ENCODE results near the gene KCNJ9. TPM values are rescaled to one million over a fixed set of nuclear protein-coding genes. Genes with fewer than 3 reads are reported as not detected.
A peak's percentile ranks its signal among the peaks of the same experiment; 100 is the strongest.
"Not testable (repeated sequence)": the region's sequence is repeated elsewhere in the genome, so short reads cannot be mapped to it uniquely, and the experiment has no call there.

KCNJ9 gene
- total and polyA plus RNA-seq, 5 experiments from 2014 or later = 0.03 to 0.20 (median 0.10) TPM; not detected in 2

DNA sequence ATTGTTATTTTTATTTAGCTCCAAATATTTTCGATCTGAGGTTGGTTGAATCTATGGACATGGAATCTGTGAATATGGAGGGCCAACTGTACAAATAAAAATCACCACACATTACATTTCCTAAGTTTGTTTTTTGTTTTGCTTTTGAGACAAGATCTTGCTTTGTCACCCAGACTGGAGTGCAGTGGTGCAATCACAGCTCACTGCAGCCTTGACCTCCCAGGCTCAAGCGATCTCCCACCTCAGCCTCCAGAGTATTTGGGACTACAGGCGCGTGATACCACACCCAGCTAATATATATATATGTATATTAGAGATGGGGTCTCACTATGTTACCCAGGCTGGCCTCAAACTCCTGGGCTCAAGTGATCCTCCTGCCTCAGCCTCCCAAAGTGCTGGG is 45.0 kb downstream of the KCNJ9 start:
- H3K4me1 Mint-ChIP-seq, DNase-seq, POLR2A ChIA-PET, H3K27me3 Mint-ChIP-seq, H3K4me3 Mint-ChIP-seq, H3K9me3 Mint-ChIP-seq, H3K36me3 Mint-ChIP-seq, ATAC-seq: not testable (repeated sequence)
- peak overlapping the region in 1 of 10 donors; percentile 59 for H3K27ac Mint-ChIP-seq

DNA sequence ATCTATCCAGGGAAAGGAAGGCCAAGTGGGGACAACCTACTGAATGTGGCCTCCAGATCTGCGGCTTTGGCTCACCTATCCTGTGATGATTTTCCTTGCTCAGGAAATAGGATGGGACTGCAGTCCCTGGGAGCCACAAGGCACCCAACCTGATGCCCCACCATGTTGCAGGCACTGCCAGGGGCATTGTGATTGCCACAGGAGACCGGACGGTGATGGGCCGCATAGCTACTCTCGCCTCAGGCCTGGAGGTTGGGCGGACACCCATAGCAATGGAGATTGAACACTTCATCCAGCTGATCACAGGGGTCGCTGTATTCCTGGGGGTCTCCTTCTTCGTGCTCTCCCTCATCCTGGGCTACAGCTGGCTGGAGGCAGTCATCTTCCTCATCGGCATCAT is 46.0 kb downstream of the KCNJ9 start:
- ATAC-seq (no peak), DNase-seq (no peak)
- POLR2A ChIA-PET = no interaction called here
- no peaks in the 10 kb centered on the region for H3K4me1 Mint-ChIP-seq
- H3K9me3 Mint-ChIP-seq = no peaks in the 10 kb centered on the region
- H3K4me3 Mint-ChIP-seq = no peak overlapping the region
- no peaks in the 10 kb centered on the region for H3K36me3 Mint-ChIP-seq
- H3K27ac Mint-ChIP-seq = no peak overlapping the region
- H3K27me3 Mint-ChIP-seq = peaks cover 0 to 10% (median 4%) of the 10 kb centered on the region in 5 donors

DNA sequence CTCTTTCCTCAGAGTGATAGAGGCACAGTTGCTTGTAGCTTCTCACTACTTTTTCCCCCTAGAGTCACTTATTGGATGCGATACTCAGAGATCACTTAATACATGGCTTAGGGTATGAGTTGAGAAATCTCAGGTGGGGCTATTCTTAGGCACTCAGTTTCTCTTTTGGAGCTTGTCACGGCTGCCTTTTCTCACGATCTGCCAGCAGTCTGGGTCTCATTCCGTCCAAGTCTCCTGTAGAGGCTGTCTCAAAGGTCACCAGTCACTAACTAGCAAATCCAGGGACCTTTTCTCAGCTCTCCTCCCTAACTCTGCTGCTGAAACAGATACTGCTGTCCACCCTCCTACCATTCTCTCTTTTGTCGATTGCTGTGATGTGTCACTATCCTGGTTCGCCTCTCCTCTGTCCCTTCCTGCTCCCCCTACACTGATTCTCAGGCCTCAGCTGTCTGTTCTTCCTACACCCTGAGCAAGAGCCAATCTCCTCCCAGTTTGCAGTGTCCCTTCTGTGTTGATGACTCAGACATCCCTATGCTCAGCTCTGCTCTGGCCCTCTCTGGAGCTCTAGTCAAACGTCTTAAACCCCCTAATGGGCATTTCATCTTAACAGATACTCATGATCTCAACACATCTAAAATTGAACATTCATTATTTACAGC is 46.7 kb downstream of the KCNJ9 start:
- H3K27me3 Mint-ChIP-seq = peaks cover 0 to 13% (median 4%) of the 10 kb centered on the region in 5 donors
- no peaks in the 10 kb centered on the region for H3K4me1 Mint-ChIP-seq
- H3K27ac Mint-ChIP-seq = peak overlapping the region in 1 of 10 donors; percentile 28
- no peaks in the 10 kb centered on the region for H3K36me3 Mint-ChIP-seq
- no peak overlapping the region for H3K4me3 Mint-ChIP-seq
- H3K9me3 Mint-ChIP-seq = no peaks in the 10 kb centered on the region
- ATAC-seq (no peak), DNase-seq (no peak)
- POLR2A ChIA-PET = no interaction called here

DNA sequence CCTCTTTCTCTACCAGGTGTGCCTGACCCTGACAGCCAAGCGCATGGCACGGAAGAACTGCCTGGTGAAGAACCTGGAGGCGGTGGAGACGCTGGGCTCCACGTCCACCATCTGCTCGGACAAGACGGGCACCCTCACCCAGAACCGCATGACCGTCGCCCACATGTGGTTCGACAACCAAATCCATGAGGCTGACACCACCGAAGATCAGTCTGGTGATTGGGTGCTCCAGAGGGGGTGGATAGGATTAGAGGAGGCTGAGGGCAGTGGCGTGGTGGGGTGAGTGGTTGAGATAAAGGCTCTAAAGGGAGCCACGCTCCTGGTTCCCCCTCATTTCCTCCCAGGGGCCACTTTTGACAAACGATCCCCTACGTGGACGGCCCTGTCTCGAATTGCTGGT is 47.3 kb downstream of the KCNJ9 start:
- no peak overlapping the region for H3K4me3 Mint-ChIP-seq
- H3K9me3 Mint-ChIP-seq = no peaks in the 10 kb centered on the region
- no peaks in the 10 kb centered on the region for H3K4me1 Mint-ChIP-seq
- POLR2A ChIA-PET = no interaction called here
- no peak for ATAC-seq
- no peak overlapping the region for H3K27ac Mint-ChIP-seq
- peaks cover 0 to 13% (median 4%) of the 10 kb centered on the region in 5 donors for H3K27me3 Mint-ChIP-seq
- no peaks in the 10 kb centered on the region for H3K36me3 Mint-ChIP-seq
- DNase-seq = no peak

DNA sequence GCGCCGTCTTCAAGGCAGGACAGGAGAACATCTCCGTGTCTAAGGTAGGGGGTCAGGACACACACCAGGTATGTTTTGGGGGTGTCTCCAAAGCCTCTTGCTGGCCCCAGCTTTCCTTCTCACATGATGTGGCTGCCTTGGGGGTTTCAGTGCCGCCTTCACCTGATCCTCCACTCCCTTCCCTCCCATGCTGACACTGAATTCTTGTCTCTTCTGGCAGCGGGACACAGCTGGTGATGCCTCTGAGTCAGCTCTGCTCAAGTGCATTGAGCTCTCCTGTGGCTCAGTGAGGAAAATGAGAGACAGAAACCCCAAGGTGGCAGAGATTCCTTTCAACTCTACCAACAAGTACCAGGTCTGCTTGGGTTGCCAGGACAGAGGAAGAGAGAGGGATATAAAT is 47.7 kb downstream of the KCNJ9 start:
- peaks cover 0 to 13% (median 4%) of the 10 kb centered on the region in 5 donors for H3K27me3 Mint-ChIP-seq
- DNase-seq (no peak), ATAC-seq (no peak)
- H3K4me3 Mint-ChIP-seq = no peak overlapping the region
- POLR2A ChIA-PET = no interaction called here
- H3K9me3 Mint-ChIP-seq = no peaks in the 10 kb centered on the region
- H3K27ac Mint-ChIP-seq = no peak overlapping the region
- H3K36me3 Mint-ChIP-seq = no peaks in the 10 kb centered on the region
- peaks cover 0 to 1% (median 0%) of the 10 kb centered on the region in 4 donors for H3K4me1 Mint-ChIP-seq

DNA sequence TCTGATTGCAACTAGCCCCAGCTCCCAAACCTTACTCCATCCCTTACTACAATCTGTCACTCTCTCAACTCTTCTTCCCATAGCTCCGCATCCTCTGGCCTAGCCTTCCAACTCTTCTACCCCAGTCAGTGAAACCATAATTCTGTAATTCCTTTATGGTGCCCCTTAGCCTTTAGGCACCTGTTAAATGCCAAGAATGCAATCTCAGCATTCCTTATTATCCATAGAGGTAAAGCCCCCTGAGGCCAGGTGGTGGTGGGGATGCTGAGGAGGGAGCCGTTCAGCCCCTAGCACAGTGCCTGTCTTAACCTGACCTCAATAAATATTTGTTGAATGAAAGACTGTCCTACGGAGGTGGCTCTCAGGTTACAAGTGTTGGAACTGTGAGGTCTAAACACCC is 48.2 kb downstream of the KCNJ9 start:
- no peak for DNase-seq
- H3K36me3 Mint-ChIP-seq = no peaks in the 10 kb centered on the region
- no peak overlapping the region for H3K4me3 Mint-ChIP-seq
- H3K4me1 Mint-ChIP-seq = peaks cover 0 to 1% (median 0%) of the 10 kb centered on the region in 4 donors
- H3K9me3 Mint-ChIP-seq = no peaks in the 10 kb centered on the region
- no peak for ATAC-seq
- H3K27me3 Mint-ChIP-seq = peaks cover 0 to 13% (median 4%) of the 10 kb centered on the region in 5 donors
- H3K27ac Mint-ChIP-seq = no peak overlapping the region
- POLR2A ChIA-PET = no interaction called here

DNA sequence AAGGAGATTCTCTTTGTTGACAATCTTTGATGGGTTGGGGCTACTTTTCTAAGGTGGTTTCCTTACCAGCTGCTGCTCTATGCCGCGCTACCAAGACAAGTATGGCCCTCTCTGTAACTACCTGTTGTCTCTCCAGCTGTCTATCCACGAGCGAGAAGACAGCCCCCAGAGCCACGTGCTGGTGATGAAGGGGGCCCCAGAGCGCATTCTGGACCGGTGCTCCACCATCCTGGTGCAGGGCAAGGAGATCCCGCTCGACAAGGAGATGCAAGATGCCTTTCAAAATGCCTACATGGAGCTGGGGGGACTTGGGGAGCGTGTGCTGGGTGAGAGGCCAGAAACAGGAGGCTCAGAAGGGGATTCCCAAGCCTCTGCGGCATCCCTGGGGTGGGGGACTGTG is 48.6 kb downstream of the KCNJ9 start:
- POLR2A ChIA-PET = no interaction called here
- Mint-ChIP-seq H3K36me3 (no peaks in the 10 kb centered on the region), H3K9me3 (no peaks in the 10 kb centered on the region), H3K27me3 (peaks cover 0 to 13% (median 5%) of the 10 kb centered on the region in 5 donors), H3K4me3 (no peak overlapping the region), H3K27ac (no peak overlapping the region), H3K4me1 (peaks cover 0 to 1% (median 0%) of the 10 kb centered on the region in 4 donors)
- DNase-seq = no peak
- ATAC-seq = no peak

DNA sequence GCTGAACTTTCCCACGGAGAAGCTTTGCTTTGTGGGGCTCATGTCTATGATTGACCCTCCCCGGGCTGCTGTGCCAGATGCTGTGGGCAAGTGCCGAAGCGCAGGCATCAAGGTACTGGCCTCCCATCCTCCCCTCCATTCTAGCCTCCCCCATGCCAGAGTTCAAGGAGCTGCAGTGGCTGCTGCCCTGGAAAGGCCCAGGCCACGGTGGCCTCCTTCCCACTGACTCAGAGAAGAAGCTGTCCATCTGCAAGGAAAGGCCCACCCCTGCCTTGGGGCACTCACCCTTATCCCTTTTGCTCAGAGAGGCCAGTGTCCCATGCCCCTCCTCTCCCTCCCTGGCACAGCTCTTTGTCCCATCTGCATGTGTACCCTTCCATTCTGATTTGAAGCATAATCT is 49.1 kb downstream of the KCNJ9 start:
- H3K9me3 Mint-ChIP-seq = no peaks in the 10 kb centered on the region
- ATAC-seq (no peak), DNase-seq (no peak)
- POLR2A ChIA-PET = no interaction called here
- peaks cover 0 to 1% (median 0%) of the 10 kb centered on the region in 4 donors for H3K4me1 Mint-ChIP-seq
- H3K4me3 Mint-ChIP-seq = no peak overlapping the region
- H3K27me3 Mint-ChIP-seq = peaks cover 0 to 13% (median 6%) of the 10 kb centered on the region in 5 donors
- no peak overlapping the region for H3K27ac Mint-ChIP-seq
- no peaks in the 10 kb centered on the region for H3K36me3 Mint-ChIP-seq

DNA sequence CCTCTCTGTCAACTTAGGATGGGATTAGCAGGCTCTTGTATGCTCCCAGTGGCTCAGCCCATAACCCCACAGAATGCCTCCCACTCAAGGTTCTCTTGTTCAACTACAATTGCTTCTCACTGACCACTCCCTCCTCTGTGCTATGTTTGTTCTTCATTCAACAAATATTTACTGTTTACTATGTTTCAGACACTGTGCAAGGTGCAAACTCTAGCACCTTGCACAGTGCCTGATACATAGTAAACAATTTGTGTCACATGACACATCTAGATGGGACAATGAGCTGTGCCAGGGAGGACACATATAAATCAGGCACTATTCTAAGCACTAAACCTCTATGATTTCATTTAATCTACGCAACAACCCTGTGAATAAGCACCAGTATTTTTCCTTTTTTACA is 49.6 kb downstream of the KCNJ9 start:
- H3K27ac Mint-ChIP-seq = no peak overlapping the region

DNA sequence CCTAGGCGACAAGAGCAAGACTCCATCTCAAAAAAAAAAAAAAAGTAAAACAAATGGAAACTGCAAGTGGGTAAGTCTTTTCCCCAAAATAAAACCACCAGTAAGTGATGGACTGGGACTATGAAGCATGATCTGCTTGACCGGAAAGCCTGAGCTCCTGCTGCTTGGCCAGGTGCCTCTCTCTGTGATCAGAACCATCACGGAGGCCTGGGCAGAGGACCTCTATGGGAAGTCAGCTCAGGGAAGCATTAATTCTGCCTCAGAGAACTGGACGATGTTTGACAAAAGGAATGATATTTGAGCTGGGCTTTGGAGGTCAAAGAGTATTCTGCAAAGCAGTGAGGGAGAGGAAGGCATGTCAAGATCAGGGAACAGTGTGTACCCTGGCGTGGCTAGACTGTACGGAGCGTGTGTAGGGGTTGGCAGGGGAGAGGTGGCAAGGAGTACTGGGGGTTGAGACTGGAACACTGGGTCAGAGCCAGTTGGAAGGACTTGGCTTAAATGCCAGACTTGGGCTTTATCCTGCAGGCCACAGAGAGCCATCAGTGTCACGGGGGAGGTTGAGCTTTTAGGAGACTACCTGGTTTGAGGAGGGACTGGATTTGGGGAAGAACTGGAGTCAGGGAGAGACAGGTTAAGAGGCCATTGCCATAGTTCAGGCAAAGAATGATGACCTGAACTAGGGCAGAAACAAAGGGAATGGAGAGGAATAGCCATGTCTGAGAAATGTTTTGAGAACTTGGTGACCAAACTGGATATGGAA is 50.6 kb downstream of the KCNJ9 start:
- DNase-seq = no peak
- no peaks in the 10 kb centered on the region for H3K36me3 Mint-ChIP-seq
- H3K9me3 Mint-ChIP-seq = no peaks in the 10 kb centered on the region
- peaks cover 0 to 1% (median 0%) of the 10 kb centered on the region in 4 donors for H3K4me1 Mint-ChIP-seq
- H3K27me3 Mint-ChIP-seq = peaks cover 0 to 13% (median 6%) of the 10 kb centered on the region in 5 donors
- H3K27ac Mint-ChIP-seq = no peak overlapping the region
- no peak for ATAC-seq
- POLR2A ChIA-PET = no interaction called here
- no peak overlapping the region for H3K4me3 Mint-ChIP-seq

More for the DNA sequence above, 49.6 kb downstream of the KCNJ9 start:
- DNase-seq (no peak), ATAC-seq (no peak)
- no peak overlapping the region for H3K4me3 Mint-ChIP-seq
- POLR2A ChIA-PET = no interaction called here
- H3K36me3 Mint-ChIP-seq = no peaks in the 10 kb centered on the region
- peaks cover 0 to 13% (median 6%) of the 10 kb centered on the region in 5 donors for H3K27me3 Mint-ChIP-seq
- no peaks in the 10 kb centered on the region for H3K9me3 Mint-ChIP-seq
- peaks cover 0 to 1% (median 0%) of the 10 kb centered on the region in 4 donors for H3K4me1 Mint-ChIP-seq

DNA sequence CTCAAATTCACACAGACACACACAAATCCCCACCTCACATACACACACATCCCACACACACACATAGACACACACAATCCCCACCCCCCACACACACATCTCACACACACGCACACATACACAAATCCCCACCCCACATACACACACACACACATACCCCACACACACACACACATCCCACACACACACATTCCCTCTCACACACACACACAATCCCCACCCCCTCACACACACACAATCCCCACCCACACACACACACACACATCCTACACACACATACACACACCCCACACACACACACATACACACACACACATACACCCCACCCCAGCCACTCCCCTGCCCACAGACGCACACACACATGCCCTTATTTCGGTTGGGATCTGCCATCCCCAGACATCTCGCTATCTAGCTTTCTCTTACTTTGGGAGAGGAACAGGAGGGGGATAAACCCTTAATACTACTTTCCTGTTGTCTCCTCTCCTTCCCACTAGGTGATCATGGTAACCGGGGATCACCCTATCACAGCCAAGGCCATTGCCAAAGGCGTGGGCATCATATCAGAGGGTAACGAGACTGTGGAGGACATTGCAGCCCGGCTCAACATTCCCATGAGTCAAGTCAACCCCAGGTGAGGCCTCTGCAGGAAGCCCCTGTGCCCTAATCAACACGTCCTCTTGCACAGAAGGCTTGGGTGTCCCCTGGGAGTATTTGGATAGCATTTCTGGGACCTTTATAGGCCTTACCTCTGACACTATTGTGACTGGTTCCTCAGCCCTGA is 52.8 kb downstream of the KCNJ9 start:
- no peak for ATAC-seq
- H3K4me1 Mint-ChIP-seq = peaks cover 0 to 1% (median 0%) of the 10 kb centered on the region in 4 donors
- H3K36me3 Mint-ChIP-seq = no peaks in the 10 kb centered on the region
- H3K27me3 Mint-ChIP-seq = peaks cover 0 to 13% (median 2%) of the 10 kb centered on the region in 5 donors
- H3K9me3 Mint-ChIP-seq = no peaks in the 10 kb centered on the region
- H3K27ac Mint-ChIP-seq = no peak overlapping the region
- POLR2A ChIA-PET = no interaction called here
- DNase-seq = no peak
- no peak overlapping the region for H3K4me3 Mint-ChIP-seq

DNA sequence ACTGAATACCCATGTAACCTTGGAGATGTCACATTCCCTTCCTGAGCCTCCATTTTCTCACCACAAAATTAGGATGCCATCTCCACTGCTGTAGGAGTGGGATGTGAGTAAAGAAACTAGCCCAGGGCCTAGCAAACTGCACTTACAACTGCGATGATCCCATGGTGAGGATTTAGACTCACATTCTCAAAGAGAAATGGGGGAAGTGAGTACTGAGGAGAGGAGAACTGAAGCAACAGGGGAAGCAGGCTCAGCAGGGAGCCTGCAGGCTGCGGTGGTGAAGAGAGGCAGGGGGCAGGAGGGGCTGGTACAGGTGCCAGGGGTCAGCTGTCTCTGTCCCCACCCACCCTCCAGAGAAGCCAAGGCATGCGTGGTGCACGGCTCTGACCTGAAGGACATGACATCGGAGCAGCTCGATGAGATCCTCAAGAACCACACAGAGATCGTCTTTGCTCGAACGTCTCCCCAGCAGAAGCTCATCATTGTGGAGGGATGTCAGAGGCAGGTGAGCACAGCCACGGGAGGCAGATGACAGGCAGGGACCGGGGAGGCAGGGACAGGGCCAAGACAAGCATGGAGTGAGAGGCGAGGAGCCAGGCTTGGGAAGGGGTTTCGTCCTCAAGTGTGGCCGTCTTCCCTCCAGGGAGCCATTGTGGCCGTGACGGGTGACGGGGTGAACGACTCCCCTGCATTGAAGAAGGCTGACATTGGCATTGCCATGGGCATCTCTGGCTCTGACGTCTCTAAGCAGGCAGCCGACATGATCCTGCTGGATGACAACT is 53.6 kb downstream of the KCNJ9 start:
- Mint-ChIP-seq H3K4me1 (peaks cover 0 to 1% (median 0%) of the 10 kb centered on the region in 4 donors), H3K4me3 (no peak overlapping the region), H3K9me3 (no peaks in the 10 kb centered on the region), H3K36me3 (no peaks in the 10 kb centered on the region), H3K27me3 (peaks cover 0 to 13% (median 4%) of the 10 kb centered on the region in 5 donors), H3K27ac (no peak overlapping the region)
- POLR2A ChIA-PET = no interaction called here
- DNase-seq = no peak
- ATAC-seq = no peak

Measured in naive thymus-derived CD8-positive, alpha-beta T cell (primary cell).